ENCODE measurements around the gene GRIA3.

DNA sequence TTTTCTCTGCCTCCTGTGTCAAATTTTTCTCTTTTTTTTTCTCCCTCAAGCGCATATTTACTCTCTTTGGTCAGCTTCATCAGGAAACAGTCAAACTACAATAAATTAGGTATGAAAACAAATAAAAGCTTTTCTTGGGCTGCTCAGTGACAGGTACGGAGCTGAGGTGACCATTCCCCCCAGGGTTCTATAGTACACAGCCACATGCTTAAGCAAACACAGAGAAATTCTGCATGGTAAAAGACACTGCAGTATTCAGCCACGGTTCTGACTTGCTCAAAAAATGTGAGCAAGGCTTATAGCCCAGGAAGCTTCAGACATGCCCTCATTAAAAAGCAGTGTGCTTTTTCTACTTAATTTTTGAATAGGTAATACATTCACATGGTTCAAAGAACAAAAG, 138.5 kb downstream of the GRIA3 start:
- no peak for TF ChIP-seq POLR2A (IDR thresholded peaks at IDR 0.05; ENCODE audit: borderline replicate concordance, extremely low read depth, insufficient read depth, insufficient read length)
- TF ChIP-seq, protein P1, sequence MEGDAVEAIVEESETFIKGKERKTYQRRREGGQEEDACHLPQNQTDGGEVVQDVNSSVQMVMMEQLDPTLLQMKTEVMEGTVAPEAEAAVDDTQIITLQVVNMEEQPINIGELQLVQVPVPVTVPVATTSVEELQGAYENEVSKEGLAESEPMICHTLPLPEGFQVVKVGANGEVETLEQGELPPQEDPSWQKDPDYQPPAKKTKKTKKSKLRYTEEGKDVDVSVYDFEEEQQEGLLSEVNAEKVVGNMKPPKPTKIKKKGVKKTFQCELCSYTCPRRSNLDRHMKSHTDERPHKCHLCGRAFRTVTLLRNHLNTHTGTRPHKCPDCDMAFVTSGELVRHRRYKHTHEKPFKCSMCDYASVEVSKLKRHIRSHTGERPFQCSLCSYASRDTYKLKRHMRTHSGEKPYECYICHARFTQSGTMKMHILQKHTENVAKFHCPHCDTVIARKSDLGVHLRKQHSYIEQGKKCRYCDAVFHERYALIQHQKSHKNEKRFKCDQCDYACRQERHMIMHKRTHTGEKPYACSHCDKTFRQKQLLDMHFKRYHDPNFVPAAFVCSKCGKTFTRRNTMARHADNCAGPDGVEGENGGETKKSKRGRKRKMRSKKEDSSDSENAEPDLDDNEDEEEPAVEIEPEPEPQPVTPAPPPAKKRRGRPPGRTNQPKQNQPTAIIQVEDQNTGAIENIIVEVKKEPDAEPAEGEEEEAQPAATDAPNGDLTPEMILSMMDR (IDR thresholded peaks at IDR 0.05 in 2 of 3, conservative IDR thresholded peaks at IDR 0.05 in 1 of 3; ENCODE audit: borderline replicate concordance in 1 of 3, insufficient read depth in 1 of 3, low read depth in 2 of 3, low read length in 2 of 3), result no peak
- TF ChIP-seq, protein P2, sequence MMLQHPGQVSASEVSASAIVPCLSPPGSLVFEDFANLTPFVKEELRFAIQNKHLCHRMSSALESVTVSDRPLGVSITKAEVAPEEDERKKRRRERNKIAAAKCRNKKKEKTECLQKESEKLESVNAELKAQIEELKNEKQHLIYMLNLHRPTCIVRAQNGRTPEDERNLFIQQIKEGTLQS (IDR thresholded peaks at IDR 0.05), result no peak
- no peak for TF ChIP-seq SRF (IDR thresholded peaks at IDR 0.05; ENCODE audit: low read depth)
- TF ChIP-seq ZNF274 (IDR thresholded peaks at IDR 0.05; ENCODE audit: low read depth, low read length), result no peak
- TF ChIP-seq, protein P3, sequence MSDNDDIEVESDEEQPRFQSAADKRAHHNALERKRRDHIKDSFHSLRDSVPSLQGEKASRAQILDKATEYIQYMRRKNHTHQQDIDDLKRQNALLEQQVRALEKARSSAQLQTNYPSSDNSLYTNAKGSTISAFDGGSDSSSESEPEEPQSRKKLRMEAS (IDR thresholded peaks at IDR 0.05), result no peak
- TF ChIP-seq EZH2 (IDR thresholded peaks at IDR 0.05), result no peak
- TF ChIP-seq CBX3 (IDR thresholded peaks at IDR 0.05; ENCODE audit: low read depth), result no peak
